D721Med (cell line): Measurements from ENCODE around the gene BCAS3.

Experiments used
- DNase-seq: peaks from one replicate; pipeline ENCODE4 v3.0.0; 2011; ENCODE audit warnings: low spot score; ENCODE audit not compliant: insufficient read length
- FAIRE-seq: peaks from 2 replicates; lab custom pipeline; 2011; peaks lifted over from hg19 to GRCh38; lab: Jason Lieb, UNC
- TF ChIP-seq, protein P1 (sequence below): IDR thresholded peaks from 2 replicates; pipeline ENCODE4 v1.5.1; 2012; ENCODE audit warnings: mild to moderate bottlenecking, control low read depth; ENCODE audit not compliant: insufficient read depth; ENCODE audit errors: missing control alignments

Gene BCAS3

DNA sequence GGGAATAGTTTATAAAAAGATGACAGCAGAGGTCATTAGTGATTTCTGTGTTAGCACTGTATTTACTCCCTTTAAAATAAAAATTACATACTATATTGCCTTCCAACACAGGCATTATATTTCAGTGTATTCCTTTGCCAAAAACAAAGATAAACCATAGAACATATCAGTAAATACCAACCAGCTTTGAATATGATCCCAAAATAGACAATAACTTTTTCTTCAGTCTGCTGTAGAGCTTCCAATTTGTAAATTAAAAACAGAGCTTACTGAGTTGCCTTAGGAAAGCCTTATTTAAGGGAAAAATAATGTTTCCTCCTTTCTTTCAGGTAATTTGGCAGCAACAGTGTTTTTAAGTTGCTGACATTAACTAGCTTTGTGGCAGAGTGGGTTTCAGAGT, 369.9 kb downstream of the BCAS3 start:
- DNase-seq (no peak), FAIRE-seq (no peak)
- TF ChIP-seq, protein P1, sequence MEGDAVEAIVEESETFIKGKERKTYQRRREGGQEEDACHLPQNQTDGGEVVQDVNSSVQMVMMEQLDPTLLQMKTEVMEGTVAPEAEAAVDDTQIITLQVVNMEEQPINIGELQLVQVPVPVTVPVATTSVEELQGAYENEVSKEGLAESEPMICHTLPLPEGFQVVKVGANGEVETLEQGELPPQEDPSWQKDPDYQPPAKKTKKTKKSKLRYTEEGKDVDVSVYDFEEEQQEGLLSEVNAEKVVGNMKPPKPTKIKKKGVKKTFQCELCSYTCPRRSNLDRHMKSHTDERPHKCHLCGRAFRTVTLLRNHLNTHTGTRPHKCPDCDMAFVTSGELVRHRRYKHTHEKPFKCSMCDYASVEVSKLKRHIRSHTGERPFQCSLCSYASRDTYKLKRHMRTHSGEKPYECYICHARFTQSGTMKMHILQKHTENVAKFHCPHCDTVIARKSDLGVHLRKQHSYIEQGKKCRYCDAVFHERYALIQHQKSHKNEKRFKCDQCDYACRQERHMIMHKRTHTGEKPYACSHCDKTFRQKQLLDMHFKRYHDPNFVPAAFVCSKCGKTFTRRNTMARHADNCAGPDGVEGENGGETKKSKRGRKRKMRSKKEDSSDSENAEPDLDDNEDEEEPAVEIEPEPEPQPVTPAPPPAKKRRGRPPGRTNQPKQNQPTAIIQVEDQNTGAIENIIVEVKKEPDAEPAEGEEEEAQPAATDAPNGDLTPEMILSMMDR = no peak

DNA sequence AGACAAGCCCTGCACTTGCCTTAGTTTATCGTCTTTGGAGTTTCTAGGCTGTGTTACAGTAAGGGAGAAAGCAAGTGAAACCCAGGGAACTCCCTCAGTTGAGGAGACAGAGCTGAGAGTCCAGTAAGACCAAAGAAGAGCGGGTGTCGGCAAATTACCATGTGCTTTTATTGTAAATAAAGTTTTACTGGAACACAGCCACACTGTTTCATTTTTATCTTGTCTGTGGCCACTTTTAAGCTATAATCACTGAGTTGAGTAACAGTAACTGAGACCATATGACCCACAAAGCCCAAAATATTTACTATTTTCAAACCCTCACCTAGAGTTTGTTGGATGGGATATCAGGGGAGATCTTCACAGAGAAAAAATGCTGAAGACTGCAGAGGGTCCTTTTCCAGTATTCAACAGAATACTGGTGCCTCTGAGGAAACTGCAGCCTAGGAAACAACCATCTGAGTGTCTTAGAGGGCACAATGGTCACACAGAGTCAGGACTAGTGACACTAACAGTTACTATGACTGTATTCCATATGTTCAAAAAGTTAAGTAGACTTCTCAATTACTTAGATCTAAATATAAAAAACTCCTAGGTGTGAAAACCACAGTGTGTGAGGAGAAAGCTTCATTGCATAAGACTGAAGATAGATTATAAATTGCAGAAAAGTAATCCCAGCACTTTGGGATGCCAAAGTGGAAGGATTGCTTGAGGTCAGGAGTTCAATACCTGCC, 370.9 kb downstream of the BCAS3 start:
- no peak for DNase-seq
- FAIRE-seq = no peak
- TF ChIP-seq, protein P1 = no peak

DNA sequence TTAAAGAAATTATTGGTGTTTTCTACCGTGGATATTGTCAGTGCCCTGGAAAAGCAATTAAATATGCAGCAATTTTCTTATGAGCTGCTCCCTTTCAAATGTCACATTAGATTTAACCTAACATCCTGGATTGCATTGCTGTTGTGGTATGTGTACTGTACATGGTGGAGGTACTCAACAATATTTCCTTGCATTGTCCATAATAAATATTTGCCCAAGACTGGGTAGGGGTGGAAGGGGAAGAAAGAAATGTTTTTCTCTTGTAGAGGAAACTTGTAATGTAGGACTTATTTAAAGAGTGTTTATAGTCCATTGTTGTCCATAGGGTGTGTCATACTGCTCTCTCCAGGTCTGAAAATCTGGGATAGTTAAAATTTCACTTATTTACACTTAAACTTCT, 375.8 kb downstream of the BCAS3 start:
- FAIRE-seq (no peak), DNase-seq (no peak)
- TF ChIP-seq, protein P1 = no peak

DNA sequence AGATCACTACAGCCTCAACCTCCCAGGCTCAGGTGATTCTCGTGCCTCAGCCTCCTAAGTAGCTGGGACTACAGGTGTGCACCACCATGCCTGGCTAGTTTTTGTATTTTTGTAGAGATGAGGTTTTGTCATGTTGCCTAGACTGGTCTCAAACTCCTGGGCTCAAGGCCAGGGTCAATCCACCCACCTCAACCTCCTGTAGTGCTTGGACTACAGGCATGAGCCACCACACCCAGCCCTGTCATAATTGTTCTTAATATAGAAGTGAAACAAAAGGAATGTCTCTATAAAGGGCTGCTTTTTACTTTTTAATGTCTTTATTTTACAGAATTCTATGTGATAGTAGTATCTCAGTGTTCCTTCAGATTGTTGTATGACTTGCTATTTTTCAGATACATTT, 376.8 kb downstream of the BCAS3 start:
- TF ChIP-seq, protein P1 = no peak
- FAIRE-seq = no peak

DNA sequence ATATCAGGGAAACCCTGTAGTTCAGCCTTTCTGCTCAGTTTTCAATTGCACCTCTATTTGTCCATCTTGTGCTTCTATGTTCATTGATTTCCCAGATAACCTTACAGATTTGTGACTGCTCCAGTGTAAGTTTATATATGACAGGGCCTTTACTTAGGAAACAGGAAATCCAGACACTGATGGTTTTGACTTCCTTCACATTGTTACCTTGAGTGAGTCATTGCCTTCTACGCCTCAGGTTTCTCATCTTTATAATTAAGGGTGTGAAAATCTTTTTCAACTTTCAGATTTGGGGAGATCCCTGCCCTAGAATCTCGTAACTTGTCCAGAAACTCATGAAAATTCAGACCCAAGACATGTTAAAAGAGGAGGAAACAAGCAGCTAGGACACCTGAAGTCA, 379.6 kb downstream of the BCAS3 start:
- no peak for FAIRE-seq
- no peak for DNase-seq
- TF ChIP-seq, protein P1 = no peak

More for the DNA sequence above, 376.8 kb downstream of the BCAS3 start:
- no peak for DNase-seq

DNA sequence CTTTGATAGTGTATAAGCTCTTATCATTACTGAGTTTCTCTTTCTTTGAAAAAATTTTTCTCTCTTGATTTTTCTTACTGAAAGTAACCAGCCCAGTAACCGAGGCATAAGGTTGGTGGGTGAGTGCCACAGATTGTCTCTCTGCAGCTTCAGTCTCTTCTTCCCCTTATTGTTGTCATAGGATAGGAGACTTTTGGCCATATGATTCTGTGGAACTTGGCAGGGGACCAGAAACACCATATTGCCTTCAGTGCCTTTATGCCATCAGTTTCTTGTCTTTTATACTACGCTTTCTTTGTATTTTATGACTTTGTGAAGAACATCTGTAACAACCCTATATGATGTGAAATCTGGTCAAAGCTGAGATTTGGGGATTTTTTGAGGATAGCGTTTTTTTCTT, 380.4 kb downstream of the BCAS3 start:
- FAIRE-seq = no peak
- TF ChIP-seq, protein P1 = no peak
- no peak for DNase-seq

DNA sequence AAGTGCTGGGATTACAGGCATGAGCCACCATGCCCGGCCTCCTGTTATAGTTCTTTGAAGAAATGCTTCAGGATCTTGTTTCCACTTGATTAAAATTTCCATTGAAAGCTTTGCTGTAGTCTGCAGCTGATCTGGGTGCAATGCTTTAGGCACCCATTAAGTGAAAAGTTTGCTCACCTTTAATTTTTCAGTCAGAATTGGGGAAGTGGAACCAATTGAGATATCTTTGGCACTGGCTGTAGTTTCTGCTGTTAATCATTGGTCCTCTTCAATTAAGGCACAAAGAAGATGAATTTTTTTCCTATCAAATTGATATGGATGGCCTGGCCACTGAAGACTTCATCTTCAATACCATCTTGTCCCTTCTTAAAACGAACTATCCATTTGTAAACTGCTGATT, 385.9 kb downstream of the BCAS3 start:
- no peak for DNase-seq
- TF ChIP-seq, protein P1 = no peak
- FAIRE-seq = no peak
